ENCODE data around the gene MELK.
A peak's percentile ranks its signal among the peaks of the same experiment; 100 is the strongest.

Gene MELK

GRCh38 chr9:36676778-36677485 is 104.2 kb downstream of the MELK start:
- Histone ChIP-seq H3K27me3 (replicated peaks; ENCODE audit: control insufficient read depth, insufficient read depth, low read length) (no peaks in the 10 kb centered on the region), H3K4me3 (replicated peaks; ENCODE audit: low read depth, low read length) (no peak overlapping the region), H3K36me3 (ENCODE audit: control insufficient read depth, insufficient read depth, low read length) (no peaks in the 10 kb centered on the region; the same call in 1 of the 2 replicates)
- TF ChIP-seq CTCF (IDR thresholded peaks at IDR 0.05; ENCODE audit: insufficient read depth, low read length, poor library complexity, severe bottlenecking): no peak
- DNase-seq (ENCODE audit: extremely low read depth, insufficient read length): no peak

- TF ChIP-seq CTCF (IDR thresholded peaks at IDR 0.05; ENCODE audit: insufficient read depth, low read length, poor library complexity, severe bottlenecking): no peak
- no peak for DNase-seq (ENCODE audit: extremely low read depth, insufficient read length)
- H3K36me3 ChIP-seq (ENCODE audit: control insufficient read depth, insufficient read depth, low read length): no peaks in the 10 kb centered on the region; the same call in 1 of the 2 replicates
- no peak overlapping the region for H3K4me3 ChIP-seq (replicated peaks; ENCODE audit: low read depth, low read length)
- no peaks in the 10 kb centered on the region for H3K27me3 ChIP-seq (replicated peaks; ENCODE audit: control insufficient read depth, insufficient read depth, low read length)
Measured at GRCh38 chr9:36677611-36678010, 104.9 kb downstream of the MELK start.

GRCh38 chr9:36679710-36680109 is 107.0 kb downstream of the MELK start:
- no peak for TF ChIP-seq CTCF (IDR thresholded peaks at IDR 0.05; ENCODE audit: insufficient read depth, low read length, poor library complexity, severe bottlenecking)
- Histone ChIP-seq H3K4me3 (replicated peaks; ENCODE audit: low read depth, low read length) (no peak overlapping the region), H3K36me3 (ENCODE audit: control insufficient read depth, insufficient read depth, low read length) (no peaks in the 10 kb centered on the region; the same call in 1 of the 2 replicates), H3K27me3 (replicated peaks; ENCODE audit: control insufficient read depth, insufficient read depth, low read length) (no peaks in the 10 kb centered on the region)
- no peak for DNase-seq (ENCODE audit: extremely low read depth, insufficient read length)

- H3K36me3 ChIP-seq (ENCODE audit: control insufficient read depth, insufficient read depth, low read length): no peaks in the 10 kb centered on the region
- no peak for TF ChIP-seq CTCF (IDR thresholded peaks at IDR 0.05; ENCODE audit: insufficient read depth, low read length, poor library complexity, severe bottlenecking)
- no peak for DNase-seq (ENCODE audit: extremely low read depth, insufficient read length)
- no peaks in the 10 kb centered on the region for H3K27me3 ChIP-seq (replicated peaks; ENCODE audit: control insufficient read depth, insufficient read depth, low read length)
- H3K4me3 ChIP-seq (replicated peaks; ENCODE audit: low read depth, low read length): no peak overlapping the region
Measured at GRCh38 chr9:36686471-36686870, 113.8 kb downstream of the MELK start.

GRCh38 chr9:36690412-36691168 is 117.9 kb downstream of the MELK start:
- TF ChIP-seq CTCF (IDR thresholded peaks at IDR 0.05; ENCODE audit: insufficient read depth, low read length, poor library complexity, severe bottlenecking): no peak
- no peaks in the 10 kb centered on the region for H3K27me3 ChIP-seq (replicated peaks; ENCODE audit: control insufficient read depth, insufficient read depth, low read length)
- peak; percentile 17 for DNase-seq (ENCODE audit: extremely low read depth, insufficient read length)

More at GRCh38 chr9:36690412-36691168, 117.9 kb downstream of the MELK start:
- Histone ChIP-seq H3K4me3 (replicated peaks; ENCODE audit: low read depth, low read length) (no peak overlapping the region), H3K36me3 (ENCODE audit: control insufficient read depth, insufficient read depth, low read length) (no peaks in the 10 kb centered on the region)

Measured in GM06990 (cell line).